SW480 (cell line): ENCODE measurements around the gene SPATA46.
"Not testable (repeated sequence)": the region's sequence is repeated elsewhere in the genome, so short reads cannot be mapped to it uniquely, and the experiment has no call there.

Experiments
- DNase-seq: peaks from one replicate; pipeline ENCODE4 v3.0.0-alpha.2; 2016; ENCODE audit warnings: low spot score

Gene SPATA46, protein sequence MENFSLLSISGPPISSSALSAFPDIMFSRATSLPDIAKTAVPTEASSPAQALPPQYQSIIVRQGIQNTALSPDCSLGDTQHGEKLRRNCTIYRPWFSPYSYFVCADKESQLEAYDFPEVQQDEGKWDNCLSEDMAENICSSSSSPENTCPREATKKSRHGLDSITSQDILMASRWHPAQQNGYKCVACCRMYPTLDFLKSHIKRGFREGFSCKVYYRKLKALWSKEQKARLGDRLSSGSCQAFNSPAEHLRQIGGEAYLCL

GRCh38 chr1:162376691-162377090 lies at the start of gene SPATA46:
TSS of gene SPATA46 (minus strand) at chr1:162376854. CDS start at chr1:162376790, 64 bp downstream.
- no peak for DNase-seq

- DNase-seq = no peak
Observed at GRCh38 chr1:162422662-162423375, 46.2 kb upstream of the SPATA46 start.

- DNase-seq = peak; percentile 12
Observed at GRCh38 chr1:162421258-162422164, 44.9 kb upstream of the SPATA46 start.

- no peak for DNase-seq
Observed at GRCh38 chr1:162420120-162420519, 43.5 kb upstream of the SPATA46 start.

GRCh38 chr1:162419450-162419931 lies 42.8 kb upstream of the SPATA46 start:
- DNase-seq = not testable (repeated sequence)

DNA sequence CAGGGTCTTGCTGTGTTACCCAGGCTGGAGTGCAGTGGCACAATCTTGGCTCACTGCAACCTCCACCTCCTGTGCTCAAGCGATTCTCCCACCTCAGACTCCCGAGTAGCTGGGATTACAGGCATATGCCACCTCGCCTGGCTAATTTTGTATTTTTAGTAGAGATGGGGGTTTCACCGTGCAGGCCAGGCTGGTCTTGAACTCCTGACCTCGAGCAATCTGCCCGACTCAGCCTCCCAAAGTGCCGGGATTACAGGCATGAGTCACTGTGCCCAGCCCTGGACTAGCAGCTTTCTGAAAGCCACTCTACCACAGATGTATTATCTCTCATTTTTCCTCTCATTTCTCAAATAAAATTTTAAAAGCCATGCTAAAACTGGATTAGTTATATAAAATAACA lies 41.9 kb upstream of the SPATA46 start:
- DNase-seq = not testable (repeated sequence)

DNA sequence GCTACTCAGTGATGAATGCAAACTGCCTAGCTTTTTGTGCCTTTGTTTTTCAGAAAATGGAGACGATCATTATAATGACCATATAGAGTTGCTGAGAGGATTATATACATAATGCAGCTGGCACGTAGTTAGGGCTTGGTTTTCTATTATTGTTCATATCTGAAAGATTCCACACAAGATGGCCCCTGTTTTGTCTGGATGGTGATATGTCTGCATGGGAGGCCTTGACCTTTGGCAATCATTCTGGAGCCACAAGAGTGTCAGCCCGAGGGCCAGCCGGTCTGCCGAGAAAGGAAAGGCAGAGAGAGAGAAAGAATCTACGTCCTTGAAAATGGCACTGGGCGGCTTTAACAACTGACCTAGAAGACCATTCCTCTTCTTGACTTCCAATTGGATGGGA lies 41.0 kb upstream of the SPATA46 start:
- DNase-seq = no peak

GRCh38 chr1:162416909-162417308 lies 40.3 kb upstream of the SPATA46 start:
- no peak for DNase-seq

DNA sequence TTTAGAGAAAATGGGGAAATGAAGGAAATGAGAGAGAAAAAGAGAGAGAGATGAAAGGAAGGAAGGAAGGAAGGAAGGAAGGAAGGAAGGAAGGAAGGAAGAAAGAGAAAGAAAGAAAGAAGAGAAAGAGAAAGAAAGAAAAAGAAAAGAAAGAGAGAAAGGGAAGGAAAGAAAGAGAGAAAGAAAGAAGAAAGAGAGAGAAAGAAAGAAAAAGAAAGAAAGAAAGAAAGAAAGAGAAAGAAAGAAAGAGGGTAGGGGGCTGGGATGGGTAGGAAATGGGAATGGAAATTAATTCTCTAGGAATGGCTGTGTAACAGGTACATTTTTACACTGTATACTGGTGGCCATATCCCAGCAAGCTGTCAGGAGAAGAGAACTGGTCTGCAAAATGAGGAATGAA lies 39.6 kb upstream of the SPATA46 start:
- no peak for DNase-seq

GRCh38 chr1:162412002-162412401 lies 35.3 kb upstream of the SPATA46 start, which contains the start of gene SH2D1B:
TSS of gene SH2D1B (minus strand) at chr1:162412136. CDS start at chr1:162412016, 120 bp downstream.
- no peak for DNase-seq

GRCh38 chr1:162407539-162407938 lies 30.9 kb upstream of the SPATA46 start:
- DNase-seq = no peak

GRCh38 chr1:162406811-162407210 lies 30.2 kb upstream of the SPATA46 start:
- DNase-seq = no peak

DNA sequence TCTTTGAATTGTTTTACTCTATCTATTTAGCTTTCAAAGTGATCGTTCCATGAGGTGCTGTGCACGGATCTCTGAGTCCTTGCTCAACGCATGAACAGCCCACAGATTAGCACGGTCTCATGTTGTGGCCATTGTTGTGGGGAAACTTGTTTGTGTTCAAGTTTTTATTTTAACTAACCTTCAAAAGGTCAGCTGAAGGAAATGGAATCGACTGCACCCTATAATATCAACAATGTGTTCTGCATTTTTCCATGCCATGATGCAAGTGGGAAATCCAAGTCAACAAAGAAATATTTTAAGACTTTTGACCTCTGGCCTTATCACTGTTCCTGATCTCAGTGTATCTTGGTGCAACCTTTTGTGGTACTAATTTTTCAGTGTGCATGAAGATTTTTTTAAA lies 29.1 kb upstream of the SPATA46 start:
- DNase-seq = no peak

GRCh38 chr1:162404550-162405160 lies 28.0 kb upstream of the SPATA46 start:
- no peak for DNase-seq

- no peak for DNase-seq
Observed at GRCh38 chr1:162400790-162401355, 24.2 kb upstream of the SPATA46 start.

DNA sequence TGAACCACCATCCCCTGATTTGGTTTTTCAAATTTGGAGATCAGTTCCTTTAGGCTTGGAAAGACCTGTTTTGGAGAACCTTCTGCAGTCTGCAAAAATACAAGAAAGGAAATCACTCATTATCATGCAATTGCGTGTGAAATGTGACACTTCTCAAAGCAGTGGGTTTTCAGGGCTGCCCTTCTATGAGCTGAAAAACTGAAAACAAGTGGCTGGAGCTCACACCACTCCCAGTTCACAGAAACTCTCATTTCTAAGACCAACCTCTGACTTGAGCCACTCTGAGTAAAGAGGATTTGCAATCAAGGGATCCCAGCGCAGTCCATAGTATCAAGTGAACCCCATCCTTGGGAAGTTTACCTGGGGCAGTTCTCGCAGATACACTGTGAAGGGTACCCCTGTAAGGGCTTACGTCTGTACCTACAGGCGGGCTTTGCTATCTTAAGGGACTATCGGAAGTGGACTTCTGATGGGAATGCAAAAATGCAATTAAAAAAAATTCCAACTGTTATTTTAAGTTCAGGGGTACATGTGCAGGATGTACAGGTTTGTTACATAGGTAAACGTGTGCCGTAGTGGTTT lies 22.4 kb upstream of the SPATA46 start:
- DNase-seq = no peak

GRCh38 chr1:162397943-162398560 lies 21.4 kb upstream of the SPATA46 start:
- no peak for DNase-seq

GRCh38 chr1:162397039-162397448 lies 20.4 kb upstream of the SPATA46 start:
- DNase-seq = no peak

DNA sequence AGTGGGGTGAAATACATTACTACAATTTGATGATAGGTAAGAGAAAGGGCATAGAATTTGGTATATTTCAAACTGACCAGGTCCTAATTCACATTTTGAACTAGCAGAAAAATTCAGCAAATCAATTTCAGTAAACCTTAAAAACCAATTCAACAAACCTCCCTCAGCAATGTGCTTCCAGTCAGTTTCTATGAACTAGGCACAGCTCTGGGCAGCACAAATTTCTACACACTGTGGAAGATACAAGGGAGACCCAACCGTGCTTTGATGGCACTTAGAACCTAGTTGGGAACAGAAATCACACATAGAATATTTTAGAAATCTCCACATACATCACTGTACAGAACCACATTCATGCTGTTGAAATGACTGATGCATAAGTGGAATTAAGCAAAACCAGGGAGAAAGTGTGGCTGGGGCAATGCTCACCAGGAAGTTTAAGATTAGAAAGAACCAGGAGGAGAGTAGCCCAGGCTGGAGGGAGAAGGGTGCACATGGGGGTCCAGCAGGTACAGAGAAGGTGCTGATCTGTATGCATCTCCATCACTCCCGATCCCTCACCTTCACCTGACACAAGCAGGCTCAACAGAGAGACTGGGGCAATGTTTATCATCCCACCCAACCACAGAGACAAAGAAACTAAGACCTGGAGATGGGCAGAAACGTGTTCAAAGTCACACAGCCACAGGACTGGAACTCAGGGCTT lies 19.7 kb upstream of the SPATA46 start:
- DNase-seq = no peak
